Adipocyte (in vitro differentiated cells): ENCODE measurements around the gene ADM2.

Source experiments
- DNase-seq: peaks from one replicate; pipeline ENCODE4 v3.0.0-alpha.2; 2015; ENCODE audit warnings: low read depth
- H3K27me3 ChIP-seq: replicated peaks from 2 replicates; pipeline ENCODE4 v1.7.0; 2013; ENCODE audit warnings: mild to moderate bottlenecking, low read length, moderate library complexity; ENCODE audit not compliant: control insufficient read depth, insufficient read depth
- H3K36me3 ChIP-seq: 2 replicates; pipeline ENCODE4 v1.7.0; 2013; ENCODE audit warnings: low read length, mild to moderate bottlenecking, moderate library complexity; ENCODE audit not compliant: control insufficient read depth, insufficient read depth, severe bottlenecking
- H3K4me1 ChIP-seq: 2 replicates; pipeline ENCODE4 v1.7.0; 2013; ENCODE audit warnings: mild to moderate bottlenecking, low read length, moderate library complexity; ENCODE audit not compliant: control insufficient read depth, insufficient read depth
- H3K4me3 ChIP-seq: 2 replicates; pipeline ENCODE4 v1.7.0; 2013; ENCODE audit warnings: mild to moderate bottlenecking, low read length, moderate library complexity
- H3K9ac ChIP-seq: 2 replicates; pipeline ENCODE4 v1.7.0; 2013; ENCODE audit warnings: mild to moderate bottlenecking, low read length, moderate library complexity
- H3K9me3 ChIP-seq: 2 replicates; pipeline ENCODE4 v1.7.0; 2013; ENCODE audit warnings: mild to moderate bottlenecking, low read length, moderate library complexity; ENCODE audit not compliant: control insufficient read depth

The ADM2 gene

DNA sequence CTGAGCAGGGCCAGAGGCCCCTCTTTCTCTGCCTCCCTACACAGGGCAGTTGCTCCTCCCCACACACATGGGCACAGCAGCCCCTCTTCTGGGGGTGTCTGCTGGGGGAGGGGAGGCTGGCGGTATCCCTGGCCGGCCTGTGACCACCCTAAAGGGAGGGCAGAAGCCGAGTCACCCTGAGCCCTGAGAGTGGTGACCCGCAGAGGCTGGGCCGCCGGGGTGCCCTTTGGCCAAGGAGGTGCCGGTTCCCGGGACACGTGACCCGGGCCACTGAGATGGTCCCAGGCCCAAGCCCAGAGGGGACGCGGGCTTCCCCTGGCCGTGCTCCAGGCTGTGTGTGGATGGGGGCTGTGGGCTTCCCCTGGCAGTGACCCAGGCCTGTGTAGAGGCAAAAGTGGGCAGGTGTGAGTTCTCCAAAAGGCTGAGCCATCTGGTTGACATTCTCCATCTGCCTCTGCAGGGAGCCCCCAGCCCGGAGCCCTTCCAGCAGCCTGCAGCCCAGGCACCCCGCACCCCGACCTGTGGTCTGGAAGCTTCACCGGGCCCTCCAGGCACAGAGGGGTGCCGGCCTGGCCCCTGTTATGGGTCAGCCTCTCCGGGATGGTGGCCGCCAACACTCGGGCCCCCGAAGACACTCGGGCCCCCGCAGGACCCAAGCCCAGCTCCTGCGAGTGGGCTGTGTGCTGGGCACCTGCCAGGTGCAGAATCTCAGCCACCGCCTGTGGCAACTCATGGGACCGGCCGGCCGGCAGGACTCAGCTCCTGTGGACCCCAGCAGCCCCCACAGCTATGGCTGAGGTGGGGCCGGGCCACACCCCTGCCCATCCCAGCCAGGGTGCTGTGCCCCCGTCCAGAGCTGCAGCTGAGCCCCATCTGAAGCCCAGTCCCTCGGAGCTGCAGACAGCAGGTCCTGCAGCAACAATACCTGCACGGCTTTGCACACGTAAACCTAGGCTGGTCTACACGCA is 1.0 kb downstream of the ADM2 start:
- H3K9ac ChIP-seq: peak overlapping the region; percentile 85
- peak overlapping the region; percentile 82 for H3K4me3 ChIP-seq
- no peaks in the 10 kb centered on the region for H3K36me3 ChIP-seq
- no peak for DNase-seq
- H3K4me1 ChIP-seq: no peaks in the 10 kb centered on the region
- peaks cover 10% of the 10 kb centered on the region for H3K27me3 ChIP-seq
- H3K9me3 ChIP-seq: no peaks in the 10 kb centered on the region

DNA sequence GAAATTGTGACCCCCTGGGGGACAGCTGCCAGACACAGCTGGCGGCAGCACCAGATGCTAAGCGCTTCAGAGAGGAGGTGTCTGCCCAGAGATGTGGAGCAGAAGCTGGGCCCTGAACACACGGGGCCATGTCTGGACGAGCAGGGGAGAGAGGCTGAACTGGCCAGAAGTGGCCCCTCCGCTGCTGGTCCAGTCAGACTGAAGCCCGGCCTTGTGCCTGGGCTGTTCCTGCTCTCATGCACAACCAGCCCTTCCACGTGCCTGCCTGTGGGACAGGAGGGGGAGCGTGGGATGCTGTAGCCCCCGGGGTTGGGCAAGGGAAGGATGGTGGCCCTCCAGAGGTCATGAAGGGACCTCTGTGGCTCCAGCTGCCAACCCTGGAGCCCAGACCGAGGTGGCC is 1.8 kb downstream of the ADM2 start:
- Histone ChIP-seq H3K4me3 (no peak overlapping the region), H3K9ac (no peak overlapping the region), H3K9me3 (no peaks in the 10 kb centered on the region), H3K4me1 (no peaks in the 10 kb centered on the region), H3K36me3 (no peaks in the 10 kb centered on the region), H3K27me3 (peaks cover 10% of the 10 kb centered on the region)
- no peak for DNase-seq

DNA sequence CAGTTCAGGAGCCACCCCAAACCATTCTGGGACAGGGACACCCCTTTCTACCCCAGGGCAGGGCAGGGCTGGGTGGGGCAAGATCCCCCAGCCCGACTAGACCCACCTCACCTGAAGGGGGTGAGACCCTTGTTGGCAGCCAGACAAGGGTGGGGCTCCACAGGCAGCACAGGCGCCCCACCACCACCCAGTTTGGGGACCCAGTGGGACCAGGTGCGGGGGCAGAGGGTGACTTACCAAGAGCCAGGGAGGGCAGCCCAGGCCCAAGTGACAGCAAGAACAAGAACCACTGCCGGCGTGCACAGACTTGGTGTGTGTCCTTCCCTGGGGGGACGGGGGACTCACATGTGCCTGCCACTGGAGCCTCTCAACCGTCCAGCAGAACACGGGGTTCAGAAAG is 2.2 kb downstream of the ADM2 start:
- H3K4me3 ChIP-seq: no peak overlapping the region
- H3K9me3 ChIP-seq: no peaks in the 10 kb centered on the region
- no peak for DNase-seq
- H3K4me1 ChIP-seq: no peaks in the 10 kb centered on the region
- H3K36me3 ChIP-seq: no peaks in the 10 kb centered on the region
- H3K27me3 ChIP-seq: peaks cover 10% of the 10 kb centered on the region
- H3K9ac ChIP-seq: no peak overlapping the region

DNA sequence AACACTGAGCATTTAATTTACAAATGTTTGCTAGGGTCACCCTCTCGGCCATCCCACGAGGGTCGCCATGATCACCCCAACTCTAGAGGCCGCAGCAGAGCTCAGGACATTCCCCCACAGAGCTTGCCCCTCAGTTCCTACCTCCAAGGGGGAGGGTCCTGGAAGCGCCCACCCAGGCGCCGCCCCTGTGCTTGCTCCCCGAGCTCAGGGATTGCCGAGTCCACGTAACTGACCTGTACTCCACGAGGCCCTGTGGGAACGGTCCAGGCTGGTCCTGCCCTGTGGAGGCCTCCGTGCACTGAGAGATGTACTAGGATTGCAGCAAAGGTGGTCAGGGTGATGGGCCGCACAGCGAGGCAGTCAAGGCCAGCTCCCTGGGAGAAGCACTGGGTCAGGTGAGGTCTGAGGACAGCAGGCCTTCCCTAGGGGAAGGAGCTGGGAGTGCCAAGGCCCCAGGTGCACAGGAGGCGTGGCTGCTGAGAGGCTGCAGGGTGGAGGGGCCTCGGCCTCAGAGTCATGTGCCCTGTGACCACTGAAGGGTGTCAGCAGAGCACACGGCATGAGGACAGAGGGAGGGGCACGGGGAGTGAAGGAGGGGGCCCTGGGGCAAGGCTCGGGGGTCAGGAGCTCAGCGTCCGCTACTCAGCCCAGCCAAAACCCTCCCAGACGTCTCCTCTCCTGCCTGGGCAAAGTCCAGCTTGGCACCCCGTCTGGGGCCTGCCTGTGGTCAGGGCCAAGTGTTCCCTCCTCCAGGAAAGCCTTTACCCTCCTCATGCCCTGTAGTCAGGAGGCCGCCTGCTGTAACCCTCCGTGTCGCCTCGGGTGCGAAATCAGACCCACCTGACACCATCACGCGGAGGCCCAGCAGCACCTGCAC is 2.9 kb downstream of the ADM2 start:
- DNase-seq: no peak
- peaks cover 10% of the 10 kb centered on the region for H3K27me3 ChIP-seq
- H3K4me3 ChIP-seq: no peak overlapping the region

DNA sequence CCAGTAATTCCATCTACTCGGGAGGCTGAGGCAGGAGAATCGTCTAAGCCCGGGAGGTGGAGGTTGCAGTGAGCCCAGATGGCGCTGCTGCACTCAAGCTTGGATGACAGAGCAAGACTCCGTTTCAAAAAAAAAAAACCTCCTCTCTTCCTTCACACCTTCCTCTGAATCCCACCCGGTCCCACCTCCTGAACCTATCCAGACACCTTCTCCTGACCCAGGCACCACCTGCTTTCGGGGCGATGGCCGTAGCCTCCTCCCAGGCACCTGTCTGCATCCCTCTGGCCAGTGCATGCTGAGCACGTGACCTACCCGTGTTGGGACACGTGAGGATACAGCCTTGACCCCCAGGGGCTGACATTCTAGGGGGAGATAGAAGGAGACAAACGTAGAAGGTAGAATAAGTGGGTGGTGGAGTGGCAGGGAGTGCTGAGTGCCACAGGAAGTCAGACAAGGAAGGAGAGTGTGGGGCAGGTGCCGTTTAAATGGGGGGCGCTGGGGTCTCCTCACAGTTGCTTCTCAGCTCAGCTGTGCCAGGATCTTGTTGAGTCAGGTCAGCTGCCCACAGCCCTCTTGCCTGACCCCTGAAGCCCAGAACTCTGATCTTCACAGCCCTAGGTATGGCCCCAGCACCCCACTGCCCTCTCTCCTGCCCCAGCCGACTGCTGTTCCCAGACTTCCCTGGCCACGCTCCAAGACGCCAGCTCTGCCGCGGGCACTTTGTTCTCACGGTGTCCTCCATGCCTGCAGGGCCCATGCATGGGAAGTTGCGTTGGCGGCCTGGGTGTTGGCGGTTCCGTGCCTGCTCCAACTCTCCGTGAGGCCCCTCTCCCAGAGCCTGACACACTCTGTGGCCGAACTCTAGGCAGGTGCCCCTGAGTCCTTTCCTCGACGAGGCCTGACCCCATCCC is 4.1 kb downstream of the ADM2 start:
- Histone ChIP-seq H3K9me3 (no peaks in the 10 kb centered on the region), H3K4me3 (no peak overlapping the region), H3K9ac (no peak overlapping the region), H3K4me1 (no peaks in the 10 kb centered on the region), H3K36me3 (no peaks in the 10 kb centered on the region), H3K27me3 (peaks cover under 1% of the 10 kb centered on the region)
- no peak for DNase-seq

More for the DNA sequence above, 2.9 kb downstream of the ADM2 start:
- Histone ChIP-seq H3K4me1 (no peaks in the 10 kb centered on the region), H3K36me3 (no peaks in the 10 kb centered on the region), H3K9ac (no peak overlapping the region), H3K9me3 (no peaks in the 10 kb centered on the region)

DNA sequence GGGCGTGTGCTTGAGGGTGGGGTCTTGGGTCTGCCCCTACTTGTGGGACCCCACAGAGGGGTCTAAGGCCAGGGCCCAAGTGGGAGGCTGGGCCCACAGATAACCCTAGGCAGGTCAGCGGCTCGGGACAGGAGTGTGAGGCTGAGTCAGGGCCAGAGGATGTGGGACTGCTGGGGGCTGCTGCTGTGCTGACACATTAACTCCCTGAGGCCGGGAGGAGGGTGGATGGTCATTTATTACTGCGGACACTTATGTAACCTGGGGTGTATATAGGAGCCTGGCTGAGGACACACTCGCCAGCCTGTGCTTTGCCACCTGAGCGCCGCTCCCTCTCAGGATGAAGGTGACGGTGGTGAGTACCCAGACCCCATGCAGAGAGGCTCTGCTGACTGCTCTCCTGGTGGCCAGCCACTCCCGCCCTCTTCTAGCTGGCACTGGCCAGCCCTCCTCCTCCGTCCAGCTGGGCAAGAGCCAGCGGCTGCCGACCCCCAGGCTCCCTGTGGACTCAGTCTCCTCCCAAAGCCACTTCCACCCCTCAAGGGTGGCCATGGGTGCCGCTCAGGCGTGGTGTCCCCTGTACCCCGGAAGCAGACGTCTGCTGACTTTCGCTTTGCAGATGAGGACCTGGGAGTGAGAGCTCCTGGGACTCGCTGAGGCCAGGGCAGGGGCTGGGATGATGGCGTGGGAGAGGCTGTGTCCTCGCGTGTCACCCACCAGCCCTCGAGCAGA is 5.4 kb downstream of the ADM2 start, which contains the start of gene MIOX:
Gene MIOX (plus strand): TSS at position 299 of the 729 bp plus-strand sequence. CDS start 39 bp downstream, at position 338.
- Histone ChIP-seq H3K9ac (no peak within 1 kb of the TSS), H3K27me3 (no peaks in the 10 kb centered on the region), H3K4me1 (no peaks in the 10 kb centered on the region), H3K4me3 (no peak within 1 kb of the TSS), H3K36me3 (no peaks in the 10 kb centered on the region), H3K9me3 (no peaks in the 10 kb centered on the region)
- DNase-seq: no peak

DNA sequence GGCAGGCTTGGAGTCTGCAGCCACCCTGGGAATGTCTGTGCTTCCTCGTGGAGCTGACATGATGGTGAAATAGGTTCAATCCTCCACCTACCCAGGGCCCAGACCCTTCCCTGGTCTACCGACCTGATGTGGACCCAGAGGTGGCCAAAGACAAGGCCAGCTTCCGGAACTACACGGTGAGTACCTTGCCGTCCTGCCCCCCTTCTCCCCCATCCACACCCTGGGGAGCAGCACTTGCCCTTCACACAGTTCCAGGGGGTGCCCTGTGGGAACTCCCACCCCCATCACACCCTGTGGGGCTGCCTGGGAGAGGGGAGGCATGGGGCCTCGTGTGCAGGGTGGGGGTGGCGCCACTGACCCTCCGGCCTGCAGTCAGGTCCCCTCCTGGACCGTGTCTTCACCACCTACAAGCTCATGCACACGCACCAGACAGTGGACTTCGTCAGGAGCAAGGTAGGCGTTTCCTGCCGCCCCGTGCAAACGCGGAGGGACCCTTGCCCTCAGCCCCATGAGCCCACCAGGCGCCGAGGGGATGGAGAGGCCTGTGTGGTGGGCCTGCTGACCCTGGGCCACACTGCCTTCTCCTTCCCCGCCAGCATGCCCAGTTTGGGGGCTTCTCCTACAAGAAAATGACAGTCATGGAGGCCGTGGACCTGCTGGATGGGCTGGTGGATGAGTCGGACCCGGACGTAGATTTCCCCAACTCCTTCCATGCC is 6.1 kb downstream of the ADM2 start:
- no peak overlapping the region for H3K4me3 ChIP-seq
- H3K36me3 ChIP-seq: no peaks in the 10 kb centered on the region
- H3K9me3 ChIP-seq: no peaks in the 10 kb centered on the region
- H3K9ac ChIP-seq: no peak overlapping the region
- no peaks in the 10 kb centered on the region for H3K27me3 ChIP-seq
- no peak for DNase-seq
- H3K4me1 ChIP-seq: no peaks in the 10 kb centered on the region

DNA sequence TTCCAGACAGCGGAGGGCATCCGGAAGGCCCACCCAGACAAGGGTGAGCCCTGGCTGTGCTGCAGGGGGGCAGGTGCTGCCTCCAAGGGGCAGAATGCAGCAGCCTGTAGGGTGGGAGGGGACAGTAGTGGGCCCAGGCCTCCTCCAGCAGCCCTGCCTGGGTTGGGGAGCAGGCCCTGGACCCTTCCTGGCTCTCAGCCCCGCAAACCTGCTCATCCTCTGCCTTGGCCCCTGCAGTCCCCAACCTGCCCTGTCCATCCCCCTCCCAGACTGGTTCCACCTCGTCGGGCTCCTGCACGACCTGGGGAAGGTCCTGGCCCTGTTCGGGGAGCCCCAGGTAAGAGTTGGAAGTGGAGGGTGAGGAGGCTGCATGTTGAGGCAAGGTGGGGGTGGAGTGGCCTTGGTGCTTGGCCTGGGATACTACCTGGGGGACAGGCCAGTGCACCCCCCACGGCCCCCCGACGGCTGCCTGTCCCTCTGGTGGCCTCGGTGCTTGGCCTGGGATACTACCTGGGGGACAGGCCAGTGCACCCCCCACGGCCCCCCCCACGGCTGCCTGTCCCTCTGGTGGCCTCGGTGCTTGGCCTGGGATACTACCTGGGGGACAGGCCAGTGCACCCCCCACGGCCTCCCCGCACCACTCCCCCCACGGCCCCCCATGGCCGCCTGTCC is 6.8 kb downstream of the ADM2 start:
- H3K27me3 ChIP-seq: no peaks in the 10 kb centered on the region
- no peaks in the 10 kb centered on the region for H3K4me1 ChIP-seq
- H3K9me3 ChIP-seq: no peaks in the 10 kb centered on the region
- no peak overlapping the region for H3K9ac ChIP-seq
- DNase-seq: no peak
- no peak overlapping the region for H3K4me3 ChIP-seq
- H3K36me3 ChIP-seq: no peaks in the 10 kb centered on the region

DNA sequence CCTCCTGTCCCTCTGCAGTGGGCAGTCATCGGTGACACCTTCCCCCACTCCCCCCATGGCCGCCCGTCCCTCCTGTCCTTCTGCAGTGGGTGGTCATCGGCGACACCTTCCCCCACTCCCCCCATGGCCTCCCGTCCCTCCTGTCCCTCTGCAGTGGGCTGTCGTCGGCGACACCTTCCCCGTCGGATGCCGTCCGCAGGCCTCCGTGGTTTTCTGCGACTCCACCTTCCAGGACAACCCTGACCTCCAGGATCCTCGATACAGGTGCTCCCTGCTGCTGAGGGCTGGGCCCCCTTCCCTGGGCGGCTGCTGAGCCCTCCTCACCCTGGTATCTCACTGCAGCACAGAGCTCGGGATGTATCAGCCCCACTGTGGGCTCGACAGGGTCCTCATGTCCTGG is 7.5 kb downstream of the ADM2 start:
- Histone ChIP-seq H3K4me3 (no peak overlapping the region), H3K9ac (no peak overlapping the region), H3K9me3 (no peaks in the 10 kb centered on the region), H3K4me1 (no peaks in the 10 kb centered on the region), H3K27me3 (no peaks in the 10 kb centered on the region), H3K36me3 (no peaks in the 10 kb centered on the region)
- no peak for DNase-seq
